ENCODE measurements around the gene UCKL1. TPM values are rescaled to one million over a fixed set of nuclear protein-coding genes. Genes with fewer than 3 reads are reported as not detected.
A peak's percentile ranks its signal among the peaks of the same experiment; 100 is the strongest.

UCKL1 gene
- polyA plus RNA-seq, 3 donors, result 10.9 to 65.8 (median 14.5) TPM

DNA sequence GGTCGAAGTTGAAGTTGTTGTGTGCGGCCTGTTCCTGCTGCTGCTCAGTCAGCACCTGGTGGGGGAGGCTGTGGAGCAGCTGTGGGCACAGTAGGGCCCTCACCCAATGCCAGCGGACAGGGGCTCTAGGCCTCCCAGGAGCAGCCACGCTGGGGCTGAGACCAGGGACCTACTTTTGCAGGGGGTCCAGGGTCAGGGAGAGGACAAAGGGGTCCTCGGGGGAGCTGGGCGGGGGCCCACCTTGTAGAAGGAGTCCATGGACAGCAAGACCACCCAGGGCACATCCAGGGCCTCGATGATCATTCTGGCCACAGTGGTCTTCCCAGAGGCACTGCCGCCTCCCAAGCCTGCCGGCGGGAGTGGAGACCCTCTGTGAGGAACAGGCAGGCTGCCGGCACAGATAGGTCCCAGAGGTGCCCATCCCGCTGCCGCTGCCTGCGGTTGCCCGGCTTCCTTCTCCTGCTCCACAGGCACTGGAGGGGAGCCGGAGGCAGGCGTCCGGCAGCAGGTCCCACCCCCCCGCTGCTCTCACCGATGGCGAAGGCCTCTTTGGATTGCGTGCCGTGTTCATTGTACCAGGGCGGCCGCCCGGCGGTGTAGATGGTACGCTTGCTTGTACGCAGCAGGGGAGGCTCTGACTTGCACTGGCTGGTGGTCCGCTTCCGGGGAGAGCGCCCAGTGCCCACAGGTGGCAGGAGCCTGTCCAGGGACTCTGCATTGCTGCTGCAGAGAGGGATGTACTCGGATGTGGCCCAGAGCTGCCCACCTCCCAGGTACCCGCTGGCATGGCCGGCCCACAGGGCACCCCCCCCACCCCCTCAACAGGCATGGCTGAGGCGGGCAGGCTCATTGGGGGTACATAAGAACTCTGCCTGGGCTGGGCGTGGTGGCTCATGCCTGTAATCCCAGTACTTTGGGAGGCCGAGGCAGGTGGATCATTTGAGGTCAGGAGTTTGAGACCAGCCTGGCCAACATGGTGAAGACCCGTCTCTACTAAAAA lies 10.0 kb downstream of the UCKL1 start:
- Histone ChIP-seq H2AFZ (ENCODE audit: insufficient read depth, low read depth, low read length, poor library complexity, severe bottlenecking) (no peak overlapping the region), H3K9ac (ENCODE audit: insufficient read depth, low read length, poor library complexity, severe bottlenecking) (no peak overlapping the region), H3K27ac (ENCODE audit: low read depth in 1 of 2, low read length in 2 of 2) (no peak overlapping the region), H3K79me2 (ENCODE audit: insufficient read depth, low read length) (peaks cover 78% of the 10 kb centered on the region), H4K20me1 (ENCODE audit: insufficient read depth, low read length) (peaks cover 99% of the 10 kb centered on the region), H3K4me3 (replicated peaks in 1 of 3; ENCODE audit: low read depth in 2 of 3, low read length in 3 of 3) (no peak overlapping the region), H3K4me1 (ENCODE audit: control insufficient read depth in 1 of 2, insufficient read depth in 2 of 2, low read length in 2 of 2) (peaks cover 45 to 50% of the 10 kb centered on the region in 2 donors), H3K36me3 (replicated peaks in 1 of 2; ENCODE audit: control insufficient read depth in 1 of 2, insufficient read depth in 2 of 2, low read length in 2 of 2) (peaks cover 35 to 38% of the 10 kb centered on the region in 2 donors), H3K9me3 (replicated peaks in 1 of 2; ENCODE audit: control insufficient read depth in 1 of 2, insufficient read depth in 1 of 2, low read length in 2 of 2) (no peaks in the 10 kb centered on the region), H3K4me2 (replicated peaks; ENCODE audit: extremely low read depth, low read length, poor library complexity, severe bottlenecking) (no peak overlapping the region), H3K27me3 (ENCODE audit: control insufficient read depth in 2 of 2, insufficient read depth in 2 of 2, low read length in 2 of 2) (no peaks in the 10 kb centered on the region)
- H3K27me3 Mint-ChIP-seq (ENCODE audit: low read depth in 3 of 3), result peaks cover 0 to 2% (median 2%) of the 10 kb centered on the region in 3 donors
- H3K27ac Mint-ChIP-seq, result no peak overlapping the region
- intact Hi-C loops (cut with micrococcal nuclease), result no loop called here
- TF ChIP-seq, protein P1, sequence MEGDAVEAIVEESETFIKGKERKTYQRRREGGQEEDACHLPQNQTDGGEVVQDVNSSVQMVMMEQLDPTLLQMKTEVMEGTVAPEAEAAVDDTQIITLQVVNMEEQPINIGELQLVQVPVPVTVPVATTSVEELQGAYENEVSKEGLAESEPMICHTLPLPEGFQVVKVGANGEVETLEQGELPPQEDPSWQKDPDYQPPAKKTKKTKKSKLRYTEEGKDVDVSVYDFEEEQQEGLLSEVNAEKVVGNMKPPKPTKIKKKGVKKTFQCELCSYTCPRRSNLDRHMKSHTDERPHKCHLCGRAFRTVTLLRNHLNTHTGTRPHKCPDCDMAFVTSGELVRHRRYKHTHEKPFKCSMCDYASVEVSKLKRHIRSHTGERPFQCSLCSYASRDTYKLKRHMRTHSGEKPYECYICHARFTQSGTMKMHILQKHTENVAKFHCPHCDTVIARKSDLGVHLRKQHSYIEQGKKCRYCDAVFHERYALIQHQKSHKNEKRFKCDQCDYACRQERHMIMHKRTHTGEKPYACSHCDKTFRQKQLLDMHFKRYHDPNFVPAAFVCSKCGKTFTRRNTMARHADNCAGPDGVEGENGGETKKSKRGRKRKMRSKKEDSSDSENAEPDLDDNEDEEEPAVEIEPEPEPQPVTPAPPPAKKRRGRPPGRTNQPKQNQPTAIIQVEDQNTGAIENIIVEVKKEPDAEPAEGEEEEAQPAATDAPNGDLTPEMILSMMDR (IDR thresholded peaks at IDR 0.05), result no peak
- peaks cover 19 to 35% of the 10 kb centered on the region in 2 donors for H3K36me3 Mint-ChIP-seq
- over 99% methylated on average over 32 of the region's 39 CpGs for whole genome bisulfite sequencing (ENCODE audit: insufficient coverage)
- DNase-seq, result peak in 1 of 3 donors; percentile 5
- no peak overlapping the region for H3K4me3 Mint-ChIP-seq
- H3K4me1 Mint-ChIP-seq, result peaks cover 41% of the 10 kb centered on the region
- peaks cover 0 to 2% (median 0%) of the 10 kb centered on the region in 7 donors for H3K9me3 Mint-ChIP-seq

DNA sequence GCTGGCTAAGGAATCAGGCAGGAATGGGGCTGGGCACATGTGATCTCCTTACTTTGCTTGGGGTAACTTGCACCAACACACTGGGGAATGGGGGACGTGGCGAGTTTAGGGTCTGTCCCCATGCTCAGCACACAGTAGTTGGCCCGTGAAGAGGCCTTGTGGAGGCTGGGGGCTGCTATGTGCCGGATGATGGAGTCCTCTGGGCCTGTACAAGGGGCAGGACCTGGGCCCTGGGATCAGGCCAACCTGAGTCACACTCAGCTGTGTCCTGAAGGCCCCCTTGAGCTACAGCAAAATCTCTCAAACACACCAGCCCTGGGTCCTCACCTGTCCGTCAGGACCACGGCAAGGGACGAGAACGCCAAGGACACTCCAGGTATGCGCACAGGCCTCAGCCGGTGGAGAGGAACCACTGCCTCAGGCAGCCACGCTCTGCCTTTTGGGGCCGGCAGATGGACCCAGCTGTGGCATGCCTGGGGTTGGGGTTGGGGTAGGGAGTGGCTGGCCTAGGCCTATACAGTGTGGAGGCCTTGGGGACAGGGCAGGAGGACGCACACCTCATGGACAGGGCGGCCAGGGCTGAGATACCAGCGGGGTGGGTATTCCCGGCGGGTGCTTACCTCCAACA lies 11.1 kb downstream of the UCKL1 start:
- H3K4me1 ChIP-seq (ENCODE audit: control insufficient read depth in 1 of 2, insufficient read depth in 2 of 2, low read length in 2 of 2), result peaks cover 55 to 61% of the 10 kb centered on the region in 2 donors
- TF ChIP-seq, protein P1 (IDR thresholded peaks at IDR 0.05), result no peak
- H3K9ac ChIP-seq (ENCODE audit: insufficient read depth, low read length, poor library complexity, severe bottlenecking), result no peak overlapping the region
- intact Hi-C loops (cut with micrococcal nuclease), result no loop called here
- WGBS (ENCODE audit: insufficient coverage), result 98% methylated on average over 17 of the region's 17 CpGs
- H3K27me3 ChIP-seq (ENCODE audit: control insufficient read depth in 2 of 2, insufficient read depth in 2 of 2, low read length in 2 of 2), result no peaks in the 10 kb centered on the region
- Mint-ChIP-seq H3K36me3 (peaks cover 18 to 37% of the 10 kb centered on the region in 2 donors), H3K27me3 (ENCODE audit: low read depth in 3 of 3) (peaks cover 0 to 2% (median 0%) of the 10 kb centered on the region in 3 donors), H3K9me3 (peaks cover 0 to 2% (median 0%) of the 10 kb centered on the region in 7 donors), H3K27ac (no peak overlapping the region), H3K4me3 (no peak overlapping the region), H3K4me1 (peaks cover 49% of the 10 kb centered on the region)
- H2AFZ ChIP-seq (ENCODE audit: insufficient read depth, low read depth, low read length, poor library complexity, severe bottlenecking), result no peak overlapping the region
- H3K9me3 ChIP-seq (replicated peaks in 1 of 2; ENCODE audit: control insufficient read depth in 1 of 2, insufficient read depth in 1 of 2, low read length in 2 of 2), result no peaks in the 10 kb centered on the region
- H3K4me2 ChIP-seq (replicated peaks; ENCODE audit: extremely low read depth, low read length, poor library complexity, severe bottlenecking), result no peak overlapping the region
- peak in 1 of 3 donors; percentile 2 for DNase-seq
- no peak overlapping the region for H3K27ac ChIP-seq (ENCODE audit: low read depth in 1 of 2, low read length in 2 of 2)
- H3K79me2 ChIP-seq (ENCODE audit: insufficient read depth, low read length), result peaks cover 77% of the 10 kb centered on the region
- peaks cover 39 to 46% of the 10 kb centered on the region in 2 donors for H3K36me3 ChIP-seq (replicated peaks in 1 of 2; ENCODE audit: control insufficient read depth in 1 of 2, insufficient read depth in 2 of 2, low read length in 2 of 2)
- no peak overlapping the region for H3K4me3 ChIP-seq (replicated peaks in 1 of 3; ENCODE audit: low read depth in 2 of 3, low read length in 3 of 3)
- peaks cover 99% of the 10 kb centered on the region for H4K20me1 ChIP-seq (ENCODE audit: insufficient read depth, low read length)
